ENCODE data around the gene PPEF1. TPM values are rescaled to one million over a fixed set of nuclear protein-coding genes. Genes with fewer than 3 reads are reported as not detected.
A peak's percentile ranks its signal among the peaks of the same experiment; 100 is the strongest.

The PPEF1 gene
- total and polyA plus RNA-seq, 2 of the 13 experiments (the other 11 are each of a cell fraction or from before 2014, with no cell fraction given) = not detected

GRCh38 chrX:18809641-18810040, 102.2 kb downstream of the PPEF1 start:
- TF ChIP-seq ZBTB7B (CRISPR knock-in tag; IDR thresholded peaks at IDR 0.05) = no peak
- no peak for TF ChIP-seq KDM3A (CRISPR knock-in tag; IDR thresholded peaks at IDR 0.05; ENCODE audit: low read depth)
- TF ChIP-seq SRF (IDR thresholded peaks at IDR 0.05; ENCODE audit: low read depth, low read length) = no peak
- TF ChIP-seq ZNF639 (CRISPR knock-in tag; conservative IDR thresholded peaks at IDR 0.05) = no peak
- no peak for TF ChIP-seq XBP1 (CRISPR knock-in tag; IDR thresholded peaks at IDR 0.05)
- TF ChIP-seq ATF7 (IDR thresholded peaks at IDR 0.05) = peak; percentile 38; the same call in 1 of the 2 replicates
- TF ChIP-seq ATF7 (CRISPR knock-in tag; IDR thresholded peaks at IDR 0.05) = no peak
- TF ChIP-seq ARNTL (CRISPR knock-in tag; IDR thresholded peaks at IDR 0.05) = no peak
- Histone ChIP-seq H3K4me1 (ENCODE audit: insufficient read depth, low read length) (no peaks in the 10 kb centered on the region), H3K27me3 (ENCODE audit: control insufficient read depth in 1 of 2, insufficient read depth in 2 of 2, low read length in 2 of 2) (no peaks in the 10 kb centered on the region), H3K9me3 (ENCODE audit: low read length) (no peaks in the 10 kb centered on the region), H3K27ac (ENCODE audit: extremely low read length, insufficient read depth, low read length) (no peak overlapping the region), H4K20me1 (ENCODE audit: insufficient read depth, low read length) (no peaks in the 10 kb centered on the region), H3K79me2 (ENCODE audit: insufficient read depth, low read length) (no peaks in the 10 kb centered on the region), H3K9ac (ENCODE audit: insufficient read depth, low read depth, low read length) (no peak overlapping the region), H3K4me2 (ENCODE audit: low read depth, low read length) (no peak overlapping the region), H3K36me3 (replicated peaks in 1 of 2; ENCODE audit: control insufficient read depth in 1 of 2, insufficient read depth in 2 of 2, low read length in 2 of 2) (no peaks in the 10 kb centered on the region), H3K4me3 (replicated peaks in 1 of 3; ENCODE audit: insufficient read depth in 1 of 3, low read depth in 2 of 3, low read length in 3 of 3) (no peak overlapping the region), H2AFZ (ENCODE audit: low read length) (no peak overlapping the region)
- DNase-seq (ENCODE audit: low spot score) = no peak
- in situ Hi-C loops (cut with HindIII; ENCODE audit: extremely low pct_ligation_motif_present, low pct_unique_long_range_greater_than_20kb) = no loop called here
- CTCF ChIA-PET (ENCODE audit: low intra/inter-chr PET ratio, low total read pairs) = no interaction called here
- FAIRE-seq = no peak
- intact Hi-C loops (cut with micrococcal nuclease; ENCODE audit: unreplicated experiment) = no loop called here
- POLR2A ChIA-PET = no interaction called here
- no TSS peak for BruUV-seq (replicated peaks)
- no peak for ATAC-seq

DNA sequence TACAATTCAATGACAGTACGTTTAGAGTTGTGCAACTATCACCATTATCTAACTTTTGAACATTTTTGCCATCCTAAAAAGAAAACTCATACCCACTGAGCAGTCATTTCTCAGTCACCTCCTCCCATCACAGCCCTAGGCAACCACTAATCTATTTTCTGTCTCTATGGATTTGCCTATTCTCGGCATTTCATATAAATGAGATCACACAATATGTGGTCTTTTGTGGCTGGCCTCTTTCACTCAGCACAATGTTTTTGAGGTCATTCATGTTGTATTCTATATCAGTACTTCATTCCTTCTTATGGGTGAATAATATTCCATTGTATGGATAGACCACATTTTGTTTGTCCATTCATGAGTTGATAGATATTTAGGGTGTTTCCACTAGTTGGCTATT, 103.0 kb downstream of the PPEF1 start:
- no peak overlapping the region for H3K4me3 ChIP-seq (replicated peaks in 1 of 3; ENCODE audit: insufficient read depth in 1 of 3, low read depth in 2 of 3, low read length in 3 of 3)
- ATAC-seq (no peak), DNase-seq (ENCODE audit: low spot score) (no peak), FAIRE-seq (no peak)
- H3K27ac ChIP-seq (ENCODE audit: extremely low read length, insufficient read depth, low read length) = no peak overlapping the region
- CTCF ChIA-PET (ENCODE audit: low intra/inter-chr PET ratio, low total read pairs) = no interaction called here
- POLR2A ChIA-PET = no interaction called here
- TF ChIP-seq, protein P1, sequence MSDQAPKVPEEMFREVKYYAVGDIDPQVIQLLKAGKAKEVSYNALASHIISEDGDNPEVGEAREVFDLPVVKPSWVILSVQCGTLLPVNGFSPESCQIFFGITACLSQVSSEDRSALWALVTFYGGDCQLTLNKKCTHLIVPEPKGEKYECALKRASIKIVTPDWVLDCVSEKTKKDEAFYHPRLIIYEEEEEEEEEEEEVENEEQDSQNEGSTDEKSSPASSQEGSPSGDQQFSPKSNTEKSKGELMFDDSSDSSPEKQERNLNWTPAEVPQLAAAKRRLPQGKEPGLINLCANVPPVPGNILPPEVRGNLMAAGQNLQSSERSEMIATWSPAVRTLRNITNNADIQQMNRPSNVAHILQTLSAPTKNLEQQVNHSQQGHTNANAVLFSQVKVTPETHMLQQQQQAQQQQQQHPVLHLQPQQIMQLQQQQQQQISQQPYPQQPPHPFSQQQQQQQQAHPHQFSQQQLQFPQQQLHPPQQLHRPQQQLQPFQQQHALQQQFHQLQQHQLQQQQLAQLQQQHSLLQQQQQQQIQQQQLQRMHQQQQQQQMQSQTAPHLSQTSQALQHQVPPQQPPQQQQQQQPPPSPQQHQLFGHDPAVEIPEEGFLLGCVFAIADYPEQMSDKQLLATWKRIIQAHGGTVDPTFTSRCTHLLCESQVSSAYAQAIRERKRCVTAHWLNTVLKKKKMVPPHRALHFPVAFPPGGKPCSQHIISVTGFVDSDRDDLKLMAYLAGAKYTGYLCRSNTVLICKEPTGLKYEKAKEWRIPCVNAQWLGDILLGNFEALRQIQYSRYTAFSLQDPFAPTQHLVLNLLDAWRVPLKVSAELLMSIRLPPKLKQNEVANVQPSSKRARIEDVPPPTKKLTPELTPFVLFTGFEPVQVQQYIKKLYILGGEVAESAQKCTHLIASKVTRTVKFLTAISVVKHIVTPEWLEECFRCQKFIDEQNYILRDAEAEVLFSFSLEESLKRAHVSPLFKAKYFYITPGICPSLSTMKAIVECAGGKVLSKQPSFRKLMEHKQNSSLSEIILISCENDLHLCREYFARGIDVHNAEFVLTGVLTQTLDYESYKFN (CRISPR knock-in tag; conservative IDR thresholded peaks at IDR 0.05) = no peak
- no peak for TF ChIP-seq NRL (CRISPR knock-in tag; IDR thresholded peaks at IDR 0.05; ENCODE audit: borderline replicate concordance)
- no peak for TF ChIP-seq ASH2L (IDR thresholded peaks at IDR 0.05; ENCODE audit: insufficient read length, low read depth, low read length)
- TF ChIP-seq SALL1 (CRISPR knock-in tag; IDR thresholded peaks at IDR 0.05) = no peak
- intact Hi-C loops (cut with micrococcal nuclease; ENCODE audit: unreplicated experiment) (no loop called here), in situ Hi-C loops (cut with HindIII; ENCODE audit: extremely low pct_ligation_motif_present, low pct_unique_long_range_greater_than_20kb) (no loop called here)
- no peak overlapping the region for H3K9ac ChIP-seq (ENCODE audit: insufficient read depth, low read depth, low read length)
- H3K27me3 ChIP-seq (ENCODE audit: control insufficient read depth in 1 of 2, insufficient read depth in 2 of 2, low read length in 2 of 2) = no peaks in the 10 kb centered on the region
- BruUV-seq (replicated peaks) = no TSS peak
- WGBS (ENCODE audit: low lambda C conversion rate) = 3% methylated on average over 2 of the region's 2 CpGs
- H4K20me1 ChIP-seq (ENCODE audit: insufficient read depth, low read length) = no peaks in the 10 kb centered on the region
- no peaks in the 10 kb centered on the region for H3K4me1 ChIP-seq (ENCODE audit: insufficient read depth, low read length)
- no peak overlapping the region for H2AFZ ChIP-seq (ENCODE audit: low read length)
- H3K36me3 ChIP-seq (replicated peaks in 1 of 2; ENCODE audit: control insufficient read depth in 1 of 2, insufficient read depth in 2 of 2, low read length in 2 of 2) = no peaks in the 10 kb centered on the region
- no peak overlapping the region for H3K4me2 ChIP-seq (ENCODE audit: low read depth, low read length)
- no peaks in the 10 kb centered on the region for H3K9me3 ChIP-seq (ENCODE audit: low read length)
- H3K79me2 ChIP-seq (ENCODE audit: insufficient read depth, low read length) = no peaks in the 10 kb centered on the region

All from HepG2 (cell line).